Measurements from ENCODE around the gene NRXN3.

- TF ChIP-seq CTCF (conservative IDR thresholded peaks at IDR 0.05; ENCODE audit: low read depth, low read length) (no peak), EZH2phosphoT487 (IDR thresholded peaks at IDR 0.05; ENCODE audit: borderline replicate concordance, low read length) (no peak)
These were observed 1078.6 kb downstream of the NRXN3 start for GRCh38 chr14:79248771-79249170.
